ENCODE data around the gene UNG. TPM values are rescaled to one million over a fixed set of nuclear protein-coding genes. Genes with fewer than 3 reads are reported as not detected.
A peak's percentile ranks its signal among the peaks of the same experiment; 100 is the strongest.

UNG gene
- total RNA-seq, 1 donor from 2014 or later, result 20.5 TPM

- DNase-seq, result no peak
- Histone ChIP-seq H3K9me3 (no peaks in the 10 kb centered on the region), H3K36me3 (no peaks in the 10 kb centered on the region), H3K27ac (peak overlapping the region; percentile 80), H3K4me3 (peak overlapping the region; percentile 75), H3K4me1 (peaks cover 27% of the 10 kb centered on the region), H3K27me3 (ENCODE audit: low read depth) (no peaks in the 10 kb centered on the region)
- intact Hi-C loops (cut with DNase I), result no loop called here
- peak; percentile 1 to 9 for ATAC-seq
- TF ChIP-seq CTCF (IDR thresholded peaks at IDR 0.05), result no peak
Measured at GRCh38 chr12:109153821-109154441, 56.5 kb downstream of the UNG start.

GRCh38 chr12:109154451-109155438, 57.3 kb downstream of the UNG start:
- peak overlapping the region; percentile 75 for H3K4me3 ChIP-seq
- intact Hi-C loops (cut with DNase I), result no loop called here
- H3K36me3 ChIP-seq, result no peaks in the 10 kb centered on the region
- H3K27ac ChIP-seq, result peak overlapping the region; percentile 80
- TF ChIP-seq CTCF (IDR thresholded peaks at IDR 0.05), result no peak
- no peaks in the 10 kb centered on the region for H3K9me3 ChIP-seq
- peak; percentile 87 for DNase-seq
- H3K27me3 ChIP-seq (ENCODE audit: low read depth), result no peaks in the 10 kb centered on the region
- peak; percentile 99 for ATAC-seq
- peaks cover 31% of the 10 kb centered on the region for H3K4me1 ChIP-seq

GRCh38 chr12:109156036-109156435, 58.6 kb downstream of the UNG start:
- H3K4me1 ChIP-seq, result peaks cover 31% of the 10 kb centered on the region
- H3K4me3 ChIP-seq, result peak overlapping the region; percentile 75
- DNase-seq (no peak), ATAC-seq (no peak)
- H3K27me3 ChIP-seq (ENCODE audit: low read depth), result no peaks in the 10 kb centered on the region
- H3K36me3 ChIP-seq, result no peaks in the 10 kb centered on the region
- H3K27ac ChIP-seq, result no peak overlapping the region
- H3K9me3 ChIP-seq, result no peaks in the 10 kb centered on the region
- TF ChIP-seq CTCF (IDR thresholded peaks at IDR 0.05), result no peak
- intact Hi-C loops (cut with DNase I), result no loop called here

GRCh38 chr12:109156586-109156985, 59.2 kb downstream of the UNG start:
- no peaks in the 10 kb centered on the region for H3K27me3 ChIP-seq (ENCODE audit: low read depth)
- peaks cover 31% of the 10 kb centered on the region for H3K4me1 ChIP-seq
- no peaks in the 10 kb centered on the region for H3K36me3 ChIP-seq
- no peak overlapping the region for H3K27ac ChIP-seq
- H3K9me3 ChIP-seq, result no peaks in the 10 kb centered on the region
- no peak for ATAC-seq
- no peak for TF ChIP-seq CTCF (IDR thresholded peaks at IDR 0.05)
- intact Hi-C loops (cut with DNase I), result no loop called here
- no peak overlapping the region for H3K4me3 ChIP-seq
- DNase-seq, result no peak

- Histone ChIP-seq H3K4me3 (no peak overlapping the region), H3K9me3 (no peaks in the 10 kb centered on the region), H3K27me3 (ENCODE audit: low read depth) (no peaks in the 10 kb centered on the region), H3K36me3 (no peaks in the 10 kb centered on the region), H3K4me1 (peaks cover 31% of the 10 kb centered on the region), H3K27ac (peak overlapping the region; percentile 18)
- intact Hi-C loops (cut with DNase I), result no loop called here
- no peak for DNase-seq
- TF ChIP-seq CTCF (IDR thresholded peaks at IDR 0.05), result no peak
- ATAC-seq, result no peak
Measured at GRCh38 chr12:109157986-109158385, 60.6 kb downstream of the UNG start.

Measured in lower lobe of right lung (tissue), 2 donors.